WTC11 (cell line): Measurements from ENCODE around the gene DHX36.

Experiments used
- ZBTB21 ChIP-seq: sonication (generic); formaldehyde crosslinking; IDR thresholded peaks from 2 replicates; pipeline ENCODE4 v1.8.1; 2023; ENCODE audit warnings: mild to moderate bottlenecking, missing genetic modification reagents, borderline replicate concordance
- TF ChIP-seq, protein P1 (sequence below): sonication (generic); formaldehyde crosslinking; IDR thresholded peaks from 2 replicates; pipeline ENCODE4 v1.8.0; 2022; ENCODE audit warnings: mild to moderate bottlenecking, missing genetic modification reagents

DNA sequence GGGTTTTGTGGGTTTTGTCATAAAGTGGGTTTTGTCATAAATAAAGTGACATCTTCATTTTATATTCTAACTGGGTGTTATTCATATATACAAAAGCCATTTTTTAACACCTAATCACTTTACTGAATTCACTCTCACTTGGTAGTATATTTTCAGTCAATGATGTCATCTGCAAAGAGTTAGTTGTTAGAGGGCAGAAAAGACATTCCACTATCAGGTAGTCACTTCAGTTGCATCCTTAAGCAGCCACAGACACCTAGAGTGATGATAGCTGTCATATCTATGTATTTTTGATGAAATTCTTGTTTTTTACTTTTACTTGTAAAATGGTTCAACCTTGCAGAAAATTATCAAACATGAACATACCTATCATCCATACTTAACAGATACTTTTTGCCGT lies 89.0 kb downstream of the DHX36 start:
- no peak for TF ChIP-seq ZBTB21 (CRISPR knock-in tag)
- TF ChIP-seq, protein P1, sequence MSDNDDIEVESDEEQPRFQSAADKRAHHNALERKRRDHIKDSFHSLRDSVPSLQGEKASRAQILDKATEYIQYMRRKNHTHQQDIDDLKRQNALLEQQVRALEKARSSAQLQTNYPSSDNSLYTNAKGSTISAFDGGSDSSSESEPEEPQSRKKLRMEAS (CRISPR knock-in tag), result no peak
